Neural cell (in vitro differentiated cells): Measurements from ENCODE around the gene NDRG2. TPM values are rescaled to one million over a fixed set of nuclear protein-coding genes. Genes with fewer than 3 reads are reported as not detected.

Experiments
- H2AFZ ChIP-seq: fragments of 200-600, 300-800 bp; sonication (generic), shearing (Covaris generic); 2 replicates; pipeline ENCODE4 v1.6.0; 2014; ENCODE audit warnings: low read depth, mild to moderate bottlenecking, antibody characterized with exemption, low read length, moderate library complexity
- H3F3A ChIP-seq: fragments of 200-600 bp; shearing (Covaris generic); 2 replicates; pipeline ENCODE4 v1.6.1; 2016; ENCODE audit warnings: mild to moderate bottlenecking, moderate library complexity, mixed read lengths, antibody characterized with exemption, low read length; ENCODE audit not compliant: insufficient read depth, poor library complexity, severe bottlenecking
- H3K27ac ChIP-seq: fragments of 200-600, 300-800 bp; sonication (generic), shearing (Covaris generic); 2 replicates; pipeline ENCODE4 v1.5.1; 2014; ENCODE audit warnings: mild to moderate bottlenecking, low read length, moderate library complexity
- H3K27me3 ChIP-seq: fragments of 300-800, 200-600 bp; sonication (generic), shearing (Covaris generic); 2 replicates; pipeline ENCODE4 v1.6.0; 2014; ENCODE audit warnings: mild to moderate bottlenecking, low read depth, low read length, moderate library complexity; ENCODE audit not compliant: insufficient read depth
- H3K36me3 ChIP-seq: fragments of 300-800, 200-600 bp; sonication (generic), shearing (Covaris generic); 2 replicates; pipeline ENCODE4 v1.5.1; 2014; ENCODE audit warnings: mild to moderate bottlenecking, antibody characterized with exemption, low read length, moderate library complexity; ENCODE audit not compliant: insufficient read depth
- H3K4me2 ChIP-seq: fragments of 300-800, 200-600 bp; sonication (generic), shearing (Covaris generic); 2 replicates; pipeline ENCODE4 v1.6.0; 2014; ENCODE audit warnings: mild to moderate bottlenecking, low read length
- H3K4me3 ChIP-seq: fragments of 300-800, 200-600 bp; sonication (generic), shearing (Covaris generic); 2 replicates; pipeline ENCODE4 v1.5.1; 2014; ENCODE audit warnings: mild to moderate bottlenecking, low read length, moderate library complexity
- H3K79me2 ChIP-seq: fragments of 200-600 bp; shearing (Covaris generic); replicated peaks from 2 replicates; pipeline ENCODE4 v1.6.0; 2014; ENCODE audit warnings: mild to moderate bottlenecking, low read length, moderate library complexity; ENCODE audit not compliant: insufficient read depth
- H3K9ac ChIP-seq: fragments of 300-800, 200-600 bp; sonication (generic), shearing (Covaris generic); 2 replicates; pipeline ENCODE4 v1.6.1; 2016; ENCODE audit warnings: mild to moderate bottlenecking, low read length, mixed read lengths
- H3K9me2 ChIP-seq: fragments of 200-600 bp; shearing (Covaris generic); 2 replicates; pipeline ENCODE4 v1.6.1; 2016; ENCODE audit warnings: mild to moderate bottlenecking, low read length, mixed read lengths; ENCODE audit not compliant: insufficient read depth
- H3K9me3 ChIP-seq: fragments of 200-600, 300-800 bp; sonication (generic), shearing (Covaris generic); 2 replicates; pipeline ENCODE4 v1.6.1; 2016; ENCODE audit warnings: mild to moderate bottlenecking, mixed run types, low read length, moderate library complexity, mixed read lengths
- H4K20me1 ChIP-seq: fragments of 200-600 bp; shearing (Covaris generic); 2 replicates; pipeline ENCODE4 v1.6.1; 2016; ENCODE audit warnings: mild to moderate bottlenecking, mixed run types; ENCODE audit not compliant: insufficient read depth
- CTCF ChIP-seq: fragments of 450-650 bp; IDR thresholded peaks from 2 replicates; pipeline ENCODE4 v1.5.1; 2014; ENCODE audit warnings: antibody characterized with exemption, mild to moderate bottlenecking, moderate library complexity; ENCODE audit not compliant: poor library complexity, severe bottlenecking
- EP300 ChIP-seq: fragments of 450-650 bp; conservative IDR thresholded peaks from 2 replicates; pipeline ENCODE4 v1.6.1; 2014; ENCODE audit warnings: antibody characterized with exemption, mild to moderate bottlenecking, moderate library complexity; ENCODE audit not compliant: poor library complexity, severe bottlenecking
- EZH2 ChIP-seq: fragments of 200-600, 300-800 bp; shearing (Covaris generic), sonication (generic); IDR thresholded peaks from 2 replicates; pipeline ENCODE4 v1.6.1; 2014; ENCODE audit warnings: antibody characterized with exemption, low read length, borderline replicate concordance, mild to moderate bottlenecking; ENCODE audit not compliant: insufficient read depth, poor library complexity, severe bottlenecking
- MXI1 ChIP-seq: fragments of 450-650 bp; conservative IDR thresholded peaks from 2 replicates; pipeline ENCODE4 v1.6.1; 2014; ENCODE audit warnings: antibody characterized with exemption, mild to moderate bottlenecking; ENCODE audit not compliant: poor library complexity, severe bottlenecking
- POLR2AphosphoS5 ChIP-seq: IDR thresholded peaks from 2 replicates; pipeline ENCODE4 v1.6.1; 2012
- RAD21 ChIP-seq: fragments of 450-650 bp; conservative IDR thresholded peaks from 2 replicates; pipeline ENCODE4 v1.6.1; 2014; ENCODE audit warnings: antibody characterized with exemption, mild to moderate bottlenecking, moderate library complexity
- SMC3 ChIP-seq: fragments of 450-650 bp; conservative IDR thresholded peaks from 2 replicates; pipeline ENCODE4 v1.6.1; 2014; ENCODE audit warnings: antibody characterized with exemption, mild to moderate bottlenecking, moderate library complexity; ENCODE audit not compliant: poor library complexity
- TAF1 ChIP-seq: IDR thresholded peaks from 2 replicates; pipeline ENCODE4 v1.6.1; 2012; ENCODE audit warnings: low read depth
- polyA plus RNA-seq: library from polyadenylated mRNA; depleted of rRNA; stranded (reverse); fragments of >200 nt; gene quantifications from 2 replicates; pipeline ENCODE4 v1.2.3, GENCODE V29; 2014
- TF ChIP-seq, protein P1 (sequence below): IDR thresholded peaks from 2 replicates; pipeline ENCODE4 v1.6.1; 2012; ENCODE audit warnings: borderline replicate concordance

The NDRG2 gene
- polyA plus RNA-seq, 1 donor from 2014 or later: 43.3 TPM

GRCh38 chr14:20998139-20998538, 26.7 kb downstream of the NDRG2 start:
- Histone ChIP-seq H3K36me3 (peaks cover 4% of the 10 kb centered on the region), H4K20me1 (no peaks in the 10 kb centered on the region), H3K79me2 (no peaks in the 10 kb centered on the region), H3K9ac (no peak overlapping the region), H2AFZ (no peak overlapping the region), H3K27ac (no peak overlapping the region), H3K4me2 (no peak overlapping the region), H3K27me3 (no peaks in the 10 kb centered on the region), H3K9me3 (no peaks in the 10 kb centered on the region), H3K9me2 (no peaks in the 10 kb centered on the region), H3K4me3 (no peak overlapping the region), H3F3A (no peaks in the 10 kb centered on the region)
- TF ChIP-seq SMC3: no peak

GRCh38 chr14:20997564-20997963, 27.3 kb downstream of the NDRG2 start:
- TF ChIP-seq POLR2AphosphoS5 (no peak), SMC3 (no peak), TAF1 (no peak), EZH2 (no peak), MXI1 (no peak), RAD21 (no peak), EP300 (no peak), CTCF (no peak)
- TF ChIP-seq, protein P1, sequence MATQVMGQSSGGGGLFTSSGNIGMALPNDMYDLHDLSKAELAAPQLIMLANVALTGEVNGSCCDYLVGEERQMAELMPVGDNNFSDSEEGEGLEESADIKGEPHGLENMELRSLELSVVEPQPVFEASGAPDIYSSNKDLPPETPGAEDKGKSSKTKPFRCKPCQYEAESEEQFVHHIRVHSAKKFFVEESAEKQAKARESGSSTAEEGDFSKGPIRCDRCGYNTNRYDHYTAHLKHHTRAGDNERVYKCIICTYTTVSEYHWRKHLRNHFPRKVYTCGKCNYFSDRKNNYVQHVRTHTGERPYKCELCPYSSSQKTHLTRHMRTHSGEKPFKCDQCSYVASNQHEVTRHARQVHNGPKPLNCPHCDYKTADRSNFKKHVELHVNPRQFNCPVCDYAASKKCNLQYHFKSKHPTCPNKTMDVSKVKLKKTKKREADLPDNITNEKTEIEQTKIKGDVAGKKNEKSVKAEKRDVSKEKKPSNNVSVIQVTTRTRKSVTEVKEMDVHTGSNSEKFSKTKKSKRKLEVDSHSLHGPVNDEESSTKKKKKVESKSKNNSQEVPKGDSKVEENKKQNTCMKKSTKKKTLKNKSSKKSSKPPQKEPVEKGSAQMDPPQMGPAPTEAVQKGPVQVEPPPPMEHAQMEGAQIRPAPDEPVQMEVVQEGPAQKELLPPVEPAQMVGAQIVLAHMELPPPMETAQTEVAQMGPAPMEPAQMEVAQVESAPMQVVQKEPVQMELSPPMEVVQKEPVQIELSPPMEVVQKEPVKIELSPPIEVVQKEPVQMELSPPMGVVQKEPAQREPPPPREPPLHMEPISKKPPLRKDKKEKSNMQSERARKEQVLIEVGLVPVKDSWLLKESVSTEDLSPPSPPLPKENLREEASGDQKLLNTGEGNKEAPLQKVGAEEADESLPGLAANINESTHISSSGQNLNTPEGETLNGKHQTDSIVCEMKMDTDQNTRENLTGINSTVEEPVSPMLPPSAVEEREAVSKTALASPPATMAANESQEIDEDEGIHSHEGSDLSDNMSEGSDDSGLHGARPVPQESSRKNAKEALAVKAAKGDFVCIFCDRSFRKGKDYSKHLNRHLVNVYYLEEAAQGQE: no peak
- Histone ChIP-seq H3K4me3 (no peak overlapping the region), H3K9me3 (no peaks in the 10 kb centered on the region), H3K4me2 (no peak overlapping the region), H3K27ac (no peak overlapping the region), H3K9ac (no peak overlapping the region), H3K79me2 (no peaks in the 10 kb centered on the region), H3K9me2 (no peaks in the 10 kb centered on the region), H2AFZ (no peak overlapping the region), H4K20me1 (no peaks in the 10 kb centered on the region), H3K36me3 (peaks cover 4% of the 10 kb centered on the region), H3F3A (no peaks in the 10 kb centered on the region), H3K27me3 (no peaks in the 10 kb centered on the region)

DNA sequence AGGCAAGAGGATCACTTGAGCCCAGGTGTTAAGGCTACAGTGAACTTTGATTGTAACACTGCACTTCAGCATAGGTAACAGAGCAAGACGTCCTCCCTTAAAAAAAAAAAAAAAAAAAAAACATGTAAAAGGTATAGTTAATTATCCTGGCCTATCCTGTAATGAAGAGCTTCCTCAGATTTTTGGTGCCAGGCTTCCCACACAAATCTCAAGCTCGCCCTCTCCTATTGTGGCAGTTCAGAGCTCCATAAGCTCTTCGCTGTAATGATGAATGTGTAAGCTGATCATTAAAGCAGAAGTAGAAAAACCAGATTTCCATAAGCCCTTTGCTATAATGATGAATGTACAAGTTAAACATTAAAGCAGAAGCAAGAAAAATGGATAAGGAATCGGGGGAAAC, 27.7 kb downstream of the NDRG2 start:
- H3K4me3 ChIP-seq: no peak overlapping the region
- H2AFZ ChIP-seq: no peak overlapping the region
- no peaks in the 10 kb centered on the region for H3K9me2 ChIP-seq
- H3K79me2 ChIP-seq: peaks cover 3% of the 10 kb centered on the region
- H4K20me1 ChIP-seq: no peaks in the 10 kb centered on the region
- H3F3A ChIP-seq: no peaks in the 10 kb centered on the region
- TF ChIP-seq TAF1 (no peak), EZH2 (no peak), RAD21 (no peak), EP300 (no peak), SMC3 (no peak), CTCF (no peak), MXI1 (no peak), POLR2AphosphoS5 (no peak)
- TF ChIP-seq, protein P1: no peak
- H3K9ac ChIP-seq: no peak overlapping the region
- no peak overlapping the region for H3K27ac ChIP-seq
- H3K4me2 ChIP-seq: no peak overlapping the region
- H3K9me3 ChIP-seq: no peaks in the 10 kb centered on the region
- no peaks in the 10 kb centered on the region for H3K27me3 ChIP-seq
- H3K36me3 ChIP-seq: peaks cover 4% of the 10 kb centered on the region
